COLO829 (cell line): ENCODE measurements around the gene VSTM2B.

Source experiments
- DNase-seq: peaks from one replicate; pipeline ENCODE4 v3.0.0; 2012; ENCODE audit warnings: low spot score

Gene VSTM2B

DNA sequence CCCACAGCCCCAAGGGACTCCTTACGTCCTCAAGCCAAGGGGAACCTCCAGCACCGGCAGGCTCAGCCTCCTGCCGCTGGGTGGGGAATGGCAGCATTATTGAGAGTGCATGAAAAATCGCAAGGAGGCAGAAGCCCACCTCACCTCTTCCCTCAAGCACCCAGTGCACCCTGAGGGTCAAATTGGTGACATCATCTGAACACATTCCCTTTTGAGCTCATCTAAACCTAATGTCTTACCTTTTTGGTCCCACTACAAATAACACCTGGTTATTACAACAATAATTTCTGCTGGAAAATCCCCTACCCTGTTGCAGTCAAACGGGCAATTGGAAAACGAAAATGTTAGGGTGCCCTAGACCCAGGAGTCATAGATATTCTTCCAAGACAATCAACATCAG is 68.1 kb downstream of the VSTM2B start:
- DNase-seq: no peak

DNA sequence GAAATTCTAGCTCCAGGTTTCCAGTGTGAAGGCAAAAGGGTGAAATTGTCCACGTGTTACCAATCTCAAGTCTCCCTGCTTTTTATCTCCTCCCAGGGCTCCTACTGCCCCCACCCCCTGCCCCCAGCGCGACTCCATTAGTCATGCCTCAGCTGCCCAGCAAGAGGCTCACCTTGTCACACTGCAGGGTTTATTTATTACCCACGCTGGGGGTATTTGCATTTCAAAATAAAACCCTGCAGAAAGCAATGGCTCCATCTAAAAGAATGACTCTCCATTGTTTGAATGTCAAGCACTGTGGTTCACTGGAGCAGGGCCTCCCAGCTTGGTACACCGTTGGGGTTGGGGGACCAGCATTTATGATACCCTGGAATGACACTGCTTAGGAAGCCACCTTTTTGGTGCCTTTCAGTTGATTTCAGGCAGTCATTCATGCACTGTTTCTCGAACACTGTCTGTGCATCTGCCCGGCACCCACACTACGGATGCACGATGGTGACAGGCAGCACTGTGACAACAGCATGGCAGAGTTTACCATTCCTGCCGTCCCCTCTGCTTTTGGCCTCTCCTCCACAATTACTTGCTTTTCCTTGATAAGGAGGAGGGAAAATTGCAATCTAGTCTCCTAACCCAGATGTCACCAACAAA is 70.4 kb downstream of the VSTM2B start:
- DNase-seq: no peak

DNA sequence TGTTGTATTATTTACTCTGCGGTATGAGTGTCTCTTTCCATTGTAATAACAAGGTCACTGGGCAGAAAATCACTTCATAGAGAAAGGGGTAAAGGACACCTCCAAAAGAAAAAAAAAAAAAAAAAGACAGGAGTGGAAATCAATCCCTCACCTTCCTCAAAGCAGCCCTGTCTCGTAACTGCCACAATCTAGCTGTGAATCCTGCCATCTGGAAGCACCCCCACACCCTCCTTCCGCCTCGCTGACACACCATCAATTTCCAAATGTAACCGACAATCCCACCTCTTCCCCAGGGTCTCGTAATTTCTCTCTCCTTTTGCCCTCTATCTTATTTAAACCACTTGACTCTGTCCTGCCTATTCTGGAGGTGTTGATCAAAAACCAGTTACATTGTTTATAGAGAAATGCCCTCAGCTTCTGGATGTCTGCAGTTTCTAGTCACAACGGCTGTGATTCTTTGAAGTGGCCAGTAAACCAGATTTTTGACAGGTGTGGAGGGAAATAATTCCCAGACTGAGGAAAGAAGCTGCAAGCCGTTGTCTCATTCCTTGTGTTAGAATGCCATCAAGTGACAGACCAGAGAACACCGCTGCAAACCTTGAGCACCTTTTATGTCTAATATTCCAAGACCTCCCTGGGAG is 71.2 kb downstream of the VSTM2B start:
- peak; percentile 36 for DNase-seq

DNA sequence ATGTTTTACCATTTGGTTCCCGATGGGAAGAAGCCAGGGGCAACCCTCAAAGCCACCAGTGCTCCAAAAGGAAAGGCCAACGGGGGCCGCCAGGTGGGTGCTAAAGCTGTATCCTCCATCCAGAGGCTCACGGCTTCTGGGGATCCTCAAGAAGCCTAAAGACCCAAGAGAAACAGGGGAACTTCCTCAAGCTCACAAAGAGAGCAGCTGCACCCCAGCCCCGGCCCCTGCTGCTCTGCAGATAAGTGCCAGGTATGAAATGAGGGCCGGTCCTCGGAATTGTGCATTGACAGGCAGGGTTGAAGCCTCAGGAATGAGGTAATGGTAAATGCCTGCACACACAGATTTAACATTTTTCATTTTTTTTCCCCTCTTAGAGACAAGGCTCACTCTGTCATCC is 72.2 kb downstream of the VSTM2B start:
- no peak for DNase-seq

DNA sequence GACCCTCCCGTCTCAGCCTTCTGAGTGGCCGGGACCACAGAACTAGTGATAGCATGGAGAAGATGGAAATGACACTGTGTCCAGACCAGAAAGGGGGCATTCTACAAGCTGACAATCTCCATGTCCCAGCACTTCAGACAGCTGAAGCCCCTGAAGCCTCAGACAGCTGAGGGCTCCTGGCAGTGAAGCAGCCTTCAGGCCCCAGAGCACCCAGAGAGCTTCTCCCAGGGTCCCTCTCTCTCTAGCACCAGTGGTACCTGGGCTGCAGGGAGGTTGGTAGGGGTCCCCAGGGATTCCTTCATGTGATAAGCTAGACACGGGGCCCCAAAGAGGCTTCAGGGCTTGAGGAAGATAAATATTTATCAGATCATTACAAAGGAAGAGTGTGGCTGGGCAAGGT is 72.7 kb downstream of the VSTM2B start:
- DNase-seq: no peak

DNA sequence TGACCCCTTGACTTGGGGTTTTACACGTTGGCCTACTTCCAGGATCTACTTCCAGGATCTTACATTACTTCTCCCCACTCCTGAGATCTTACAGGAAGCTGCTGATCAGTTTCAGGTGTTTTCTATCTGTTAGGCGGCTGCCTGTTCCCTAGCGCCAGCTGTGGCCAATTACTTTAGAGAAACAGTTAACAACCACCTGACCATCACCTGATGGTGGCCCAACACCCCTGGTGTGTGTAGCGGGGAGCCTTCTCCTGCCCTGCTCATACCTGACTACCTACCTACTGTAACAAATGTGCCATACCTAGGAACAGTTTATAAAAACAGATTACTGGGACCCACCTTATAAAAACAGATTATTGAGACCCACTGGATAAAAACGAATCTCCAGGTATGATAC is 77.5 kb downstream of the VSTM2B start:
- no peak for DNase-seq

DNA sequence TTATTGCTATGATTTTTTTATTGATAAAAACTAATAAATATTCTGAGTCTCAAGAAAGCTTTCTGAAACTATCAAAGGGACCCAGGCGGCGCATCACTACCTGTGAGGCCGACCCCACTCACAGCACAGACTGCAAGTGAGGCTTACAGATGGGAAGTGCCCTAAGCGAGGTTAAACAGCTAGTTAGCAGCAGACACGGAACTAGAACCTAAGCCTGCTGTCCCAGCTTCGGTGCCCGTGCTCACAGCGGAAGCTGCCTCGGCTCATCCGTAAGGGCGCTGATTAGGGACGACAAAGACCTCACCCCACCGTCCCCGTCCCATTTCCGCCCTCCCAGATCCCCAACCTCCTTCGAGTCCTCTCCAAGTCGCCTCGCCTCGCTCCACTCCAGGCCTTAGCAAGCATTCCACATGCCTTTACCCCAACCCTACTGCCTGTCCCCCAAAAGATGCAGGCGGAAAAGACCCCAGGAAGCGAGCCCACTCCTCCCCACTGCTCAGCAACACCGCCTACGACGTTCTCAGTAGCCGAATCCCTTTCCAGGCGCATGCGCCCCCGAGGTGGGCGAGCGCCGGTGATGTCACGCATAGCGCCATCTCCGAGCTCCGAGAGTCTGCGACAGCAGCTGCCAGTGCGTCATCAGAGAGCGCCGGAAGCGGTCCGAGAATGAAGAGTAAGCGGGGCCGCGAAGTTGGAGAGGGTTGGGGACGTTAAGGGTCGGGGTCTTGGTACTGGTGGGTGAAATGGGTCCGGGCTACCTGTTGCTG is 80.0 kb downstream of the VSTM2B start, which contains the start of gene POP4:
TSS of gene POP4 (plus strand) at position 631 of the 767 bp plus-strand sequence. CDS start at position 667, 36 bp downstream.
- DNase-seq: peak; percentile 95

DNA sequence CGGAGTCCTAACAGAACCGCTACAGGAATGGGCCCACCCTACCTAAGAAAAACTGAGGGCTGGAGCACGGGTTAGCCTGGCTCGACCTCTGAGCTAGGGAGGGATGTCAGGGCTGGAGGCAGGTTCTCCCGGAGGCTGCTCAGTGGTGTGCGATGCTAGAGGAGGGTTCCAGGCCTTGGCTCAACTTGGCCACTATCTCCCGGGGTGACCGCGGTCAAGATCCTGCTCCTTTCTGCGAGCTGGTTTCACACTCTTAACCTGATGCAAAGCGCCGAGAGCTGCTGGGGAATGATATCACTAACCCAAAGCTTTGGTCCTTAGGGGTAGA is 80.6 kb downstream of the VSTM2B start:
- DNase-seq: no peak

DNA sequence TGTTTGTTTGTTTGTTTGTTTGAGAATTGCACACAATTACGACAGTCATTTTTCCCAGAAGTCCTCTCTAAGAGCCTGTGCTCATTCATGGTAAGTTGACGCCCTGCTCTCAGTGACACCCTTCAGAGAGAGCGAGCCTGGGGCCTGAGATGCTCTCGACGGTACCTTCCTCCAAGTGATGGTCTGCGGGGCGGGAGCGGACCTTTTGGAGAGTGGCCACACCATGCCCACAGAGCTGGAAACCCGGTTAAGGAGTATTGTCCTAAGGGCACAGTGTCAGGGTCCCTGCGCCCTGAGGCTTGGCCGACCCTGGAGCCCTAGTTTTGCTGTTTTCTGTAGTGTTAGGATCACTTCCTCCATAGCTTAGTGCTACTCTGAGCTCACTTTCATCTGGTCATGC is 83.8 kb downstream of the VSTM2B start:
- no peak for DNase-seq

DNA sequence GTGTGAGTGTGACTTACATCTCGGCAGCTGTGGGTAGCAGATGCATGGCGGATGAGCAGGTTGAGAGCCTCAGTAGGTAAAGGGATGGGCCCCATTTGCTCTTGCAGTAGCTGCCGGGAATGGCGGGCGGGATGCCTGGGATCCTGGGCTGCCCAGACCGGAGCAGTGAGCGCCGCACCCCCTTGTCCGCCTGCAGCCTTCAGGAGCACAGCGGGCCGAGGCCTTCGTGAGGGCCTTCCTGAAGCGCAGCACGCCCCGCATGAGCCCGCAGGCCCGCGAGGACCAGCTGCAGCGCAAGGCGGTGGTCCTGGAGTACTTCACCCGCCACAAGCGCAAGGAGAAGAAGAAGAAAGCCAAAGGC is 84.4 kb downstream of the VSTM2B start:
- DNase-seq: no peak

DNA sequence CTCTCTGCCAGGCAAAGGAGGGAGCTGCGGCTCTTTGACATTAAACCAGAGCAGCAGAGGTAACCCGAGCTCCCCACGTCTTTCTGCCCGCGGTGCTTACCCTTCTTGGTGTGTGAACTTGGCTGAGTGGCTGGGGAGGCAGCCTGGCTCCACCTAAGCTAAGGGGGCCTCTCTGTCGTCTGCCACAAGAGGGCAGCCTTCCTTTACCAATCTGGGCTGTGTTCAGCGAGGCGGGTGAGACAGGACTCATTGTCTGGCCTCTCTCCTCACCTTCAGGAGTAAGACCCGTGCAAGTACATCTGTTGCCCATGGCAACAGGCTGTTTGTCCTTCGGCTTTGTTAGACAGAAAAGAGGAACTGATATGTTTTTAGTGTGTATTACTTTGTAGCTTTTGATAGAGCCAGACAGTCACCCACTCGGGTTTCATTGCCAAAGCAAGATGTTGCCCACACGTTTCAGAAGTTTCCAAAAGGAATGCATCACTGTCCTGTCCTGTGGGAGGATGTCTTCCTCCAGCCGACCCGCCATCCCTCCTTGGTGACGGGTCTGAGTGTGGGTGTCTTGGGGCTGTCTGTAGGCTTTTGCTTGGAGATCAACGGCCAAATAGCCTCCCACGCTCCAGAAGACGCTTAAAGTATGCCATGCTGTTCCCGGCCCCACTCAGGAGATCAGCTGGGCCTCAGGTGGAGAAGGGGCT is 84.9 kb downstream of the VSTM2B start:
- peak; percentile 74 for DNase-seq

DNA sequence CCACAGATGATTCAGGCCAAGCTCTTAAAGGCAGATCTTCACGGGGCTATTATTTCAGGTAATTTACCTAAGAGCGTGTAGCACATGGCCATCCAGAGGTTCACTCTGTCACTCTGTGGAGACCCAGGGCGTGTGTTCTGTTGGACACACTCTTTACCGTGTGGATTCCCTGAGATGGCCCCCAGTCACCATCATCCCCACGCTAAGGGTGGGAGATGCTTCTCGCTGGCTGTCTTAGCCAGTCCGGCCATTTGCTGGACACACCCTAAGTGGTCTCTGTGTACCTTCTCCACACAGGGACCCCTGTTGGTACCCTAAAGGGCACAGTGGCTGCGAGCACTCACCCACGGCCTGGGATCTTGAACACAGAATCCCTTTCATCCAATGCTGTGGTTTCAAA is 86.3 kb downstream of the VSTM2B start:
- DNase-seq: no peak

DNA sequence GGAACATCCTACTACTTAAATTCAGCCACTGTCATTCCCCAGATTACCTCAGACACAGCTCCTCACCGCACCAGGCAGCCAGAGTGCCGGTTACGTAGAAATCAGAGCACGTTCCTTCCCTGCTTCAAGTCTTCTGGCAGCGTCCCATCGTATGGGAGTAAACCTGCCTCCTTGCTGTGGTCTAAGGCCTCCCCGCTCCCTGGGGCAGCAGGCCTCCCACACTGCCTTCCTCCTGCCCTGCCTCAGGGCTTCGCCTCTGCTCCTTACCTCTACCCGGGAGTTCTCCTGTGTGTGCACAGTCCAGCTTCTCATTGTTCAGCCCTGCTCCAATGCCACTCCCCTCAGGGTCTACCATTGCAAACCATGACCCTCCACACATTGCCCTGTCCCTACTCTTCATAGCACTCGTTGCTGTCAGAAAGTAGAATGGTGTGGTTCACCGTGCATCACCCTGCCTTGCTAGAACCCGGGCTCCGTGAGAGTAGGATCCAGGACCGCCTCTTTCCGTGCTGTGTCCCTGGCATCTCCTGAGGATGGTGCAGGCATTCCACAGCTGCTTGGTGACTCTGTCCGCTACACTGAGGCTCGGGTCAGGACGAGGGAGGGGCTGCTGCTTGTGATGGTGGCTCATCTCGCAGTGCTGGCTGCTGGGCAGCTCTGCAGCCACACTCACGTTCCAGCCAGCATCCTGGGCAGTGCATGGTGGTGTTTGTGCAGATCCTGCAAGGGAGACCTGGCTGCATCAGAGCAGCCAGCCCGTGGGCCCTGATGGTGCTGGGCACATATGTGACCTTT is 87.2 kb downstream of the VSTM2B start:
- DNase-seq: no peak

DNA sequence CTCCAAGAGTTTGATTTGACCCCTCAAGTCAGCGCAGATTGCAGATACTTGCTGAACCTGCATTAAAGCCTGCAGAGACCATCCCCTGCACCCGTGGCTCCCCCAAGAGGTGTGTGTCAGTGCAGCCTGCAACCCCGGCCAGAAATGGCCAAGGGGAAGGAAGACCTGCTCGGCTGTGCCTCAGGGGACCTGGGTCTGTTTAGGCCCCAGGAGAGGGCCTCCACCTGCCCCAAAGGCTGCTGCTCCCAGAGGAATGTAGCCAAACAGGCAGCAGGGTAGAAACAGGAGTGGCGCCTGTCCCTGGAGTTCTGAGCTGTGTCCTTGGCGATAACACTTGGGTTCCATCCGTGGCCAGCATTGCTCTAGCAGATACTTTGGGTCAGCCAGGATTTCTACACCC is 88.3 kb downstream of the VSTM2B start:
- DNase-seq: no peak
